Urinary bladder (tissue), 4 donors: ENCODE measurements around the gene ADARB2. TPM values are rescaled to one million over a fixed set of nuclear protein-coding genes. Genes with fewer than 3 reads are reported as not detected.

ENCODE experiments used
- DNase-seq: peaks from one replicate; pipeline ENCODE4 v3.0.0-alpha.2; 2015; ENCODE audit errors: extremely low spot score
- H3K27ac ChIP-seq: one replicate; pipeline ENCODE4 v1.5.1; 2013; ENCODE audit warnings: low read depth, mild to moderate bottlenecking, moderate library complexity
- H3K36me3 ChIP-seq: one replicate; pipeline ENCODE4 v1.6.1; 2013; ENCODE audit warnings: mild to moderate bottlenecking, moderate library complexity; ENCODE audit not compliant: insufficient read depth
- H3K4me1 ChIP-seq: one replicate; pipeline ENCODE4 v1.6.1; 2013; ENCODE audit warnings: mild to moderate bottlenecking, moderate library complexity; ENCODE audit not compliant: insufficient read depth
- H3K4me3 ChIP-seq: one replicate; pipeline ENCODE4 v1.5.1; 2013; ENCODE audit warnings: low read depth, low read length
- WGBS: extraction: QIAGEN DNeasy Blood & Tissue Kit; methylation state at CpG from one replicate; pipeline ENCODE4 v1.1.7; 2013; 5-methylcytosine and 5-hydroxymethylcytosine counted together
- polyA plus RNA-seq: library from polyadenylated mRNA; stranded (reverse); fragments of 200-250 nt; gene quantifications from one replicate; pipeline ENCODE4 v1.2.3, GENCODE V29; 2013
- total RNA-seq: library from RNA; depleted of rRNA; stranded (reverse); fragments of >200 nt; gene quantifications from one replicate; pipeline ENCODE4 v1.2.3, GENCODE V29; 2014
- donor health status: healthy with polysubstance abuse.
- donor health status: healthy.

ADARB2 gene
- total and polyA plus RNA-seq, 2 donors, result 0.26 to 1.0 TPM

DNA sequence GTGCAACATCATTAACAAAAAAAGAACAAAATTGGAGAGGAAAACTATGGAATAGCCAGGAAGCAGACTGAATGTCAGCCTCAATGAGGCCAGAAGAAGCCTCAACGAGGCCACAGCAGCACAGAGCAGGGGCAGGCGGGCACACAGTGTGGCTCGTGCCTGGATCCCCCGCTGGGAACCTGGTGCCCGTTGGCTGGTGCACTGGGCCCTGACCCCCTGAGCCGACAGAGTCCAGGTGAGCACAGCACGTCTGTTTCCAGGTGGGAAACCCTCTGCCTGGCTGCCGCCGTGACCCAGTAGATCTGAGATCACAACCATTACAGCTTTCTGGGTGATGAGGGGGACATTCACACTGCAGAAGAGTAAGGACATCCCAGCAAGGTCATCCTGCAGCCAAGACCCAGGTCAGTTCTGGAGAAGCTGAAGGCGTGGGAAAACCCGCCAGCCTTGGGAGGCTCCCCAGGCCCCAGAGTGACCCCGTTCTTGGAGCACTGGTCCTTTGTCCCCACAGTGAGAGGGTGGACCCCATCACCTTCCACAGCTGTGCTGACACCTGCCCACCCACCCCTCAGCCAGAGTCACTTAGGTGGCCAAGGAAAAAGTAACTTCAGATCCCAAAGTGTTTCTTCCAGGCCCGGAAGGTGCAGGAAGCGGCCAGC is 222.1 kb downstream of the ADARB2 start:
- Histone ChIP-seq H3K36me3 (no peaks in the 10 kb centered on the region), H3K4me3 (no peak overlapping the region), H3K4me1 (no peaks in the 10 kb centered on the region), H3K27ac (no peak overlapping the region)
- DNase-seq, result no peak
- WGBS, result 90% methylated on average over 14 of the region's 14 CpGs

DNA sequence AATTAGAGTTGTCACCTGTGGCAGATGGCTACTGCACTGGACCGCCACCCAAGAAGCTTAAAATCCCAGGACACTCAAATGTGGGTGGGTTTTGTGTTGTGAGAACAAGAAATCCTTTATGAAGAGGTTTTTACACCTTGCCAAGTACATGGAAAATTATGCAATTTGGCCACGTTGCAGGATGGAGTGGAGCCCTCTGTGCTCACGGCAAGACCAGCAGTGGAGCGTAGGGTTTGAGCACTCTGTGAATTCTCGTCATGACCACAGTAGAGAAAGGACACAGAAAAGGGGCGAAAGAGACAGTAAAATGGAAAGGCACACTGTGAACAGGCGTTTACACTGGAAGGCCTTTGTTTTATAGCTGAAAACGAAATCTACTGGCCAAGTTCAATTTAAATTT is 222.6 kb downstream of the ADARB2 start:
- Histone ChIP-seq H3K36me3 (no peaks in the 10 kb centered on the region), H3K4me3 (no peak overlapping the region), H3K4me1 (no peaks in the 10 kb centered on the region), H3K27ac (no peak overlapping the region)
- 83% methylated on average over 8 of the region's 8 CpGs for WGBS
- DNase-seq, result no peak

DNA sequence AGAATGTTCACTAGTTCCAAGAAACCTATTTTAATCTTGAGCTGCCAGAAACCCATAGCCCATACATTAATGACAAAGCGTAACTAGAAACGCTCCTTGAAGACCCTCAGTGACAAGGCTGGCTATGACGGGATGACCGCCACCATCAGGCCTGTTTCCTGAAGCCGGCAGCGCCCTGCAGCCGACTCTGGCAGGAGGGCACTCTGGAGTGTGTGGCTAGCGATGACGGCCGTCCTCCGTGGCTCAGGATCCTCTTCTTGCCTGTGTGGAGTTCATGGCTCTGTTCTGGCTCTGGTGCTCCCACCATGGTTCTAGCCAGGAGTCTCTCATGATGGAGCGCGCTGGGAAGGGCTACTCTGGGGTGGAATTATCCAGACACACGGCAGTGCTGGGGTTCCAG is 224.1 kb downstream of the ADARB2 start:
- Histone ChIP-seq H3K36me3 (no peaks in the 10 kb centered on the region), H3K4me1 (no peaks in the 10 kb centered on the region), H3K27ac (no peak overlapping the region), H3K4me3 (no peak overlapping the region)
- no peak for DNase-seq
- WGBS, result 85% methylated on average over 14 of the region's 14 CpGs

DNA sequence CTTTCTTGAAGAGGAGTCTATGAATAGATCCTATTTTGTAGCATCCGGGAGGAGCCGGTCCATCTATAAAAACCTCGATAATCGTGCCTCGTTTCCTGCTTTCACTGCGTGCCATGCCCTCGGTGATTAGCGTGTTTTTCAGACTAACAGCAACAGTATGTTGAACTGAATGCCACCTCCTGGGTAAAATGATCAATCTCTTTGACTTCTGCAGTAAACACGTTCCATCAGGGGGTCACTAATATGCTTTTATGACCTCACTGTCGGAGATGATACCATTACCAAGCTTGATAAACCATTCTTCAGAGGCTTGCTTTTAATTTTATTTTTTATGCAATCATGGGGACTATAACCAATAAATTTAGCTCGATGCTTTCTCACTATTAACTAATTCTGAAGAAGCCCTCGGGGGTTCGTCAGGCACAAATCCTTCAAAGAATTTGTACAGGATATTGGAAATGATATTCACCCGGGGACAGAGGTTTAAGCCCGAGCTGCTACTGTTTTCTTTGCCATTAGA is 228.3 kb downstream of the ADARB2 start:
- no peaks in the 10 kb centered on the region for H3K36me3 ChIP-seq
- H3K4me1 ChIP-seq, result no peaks in the 10 kb centered on the region
- DNase-seq, result no peak
- no peak overlapping the region for H3K27ac ChIP-seq
- 53% methylated on average over 15 of the region's 15 CpGs for WGBS
- no peak overlapping the region for H3K4me3 ChIP-seq

DNA sequence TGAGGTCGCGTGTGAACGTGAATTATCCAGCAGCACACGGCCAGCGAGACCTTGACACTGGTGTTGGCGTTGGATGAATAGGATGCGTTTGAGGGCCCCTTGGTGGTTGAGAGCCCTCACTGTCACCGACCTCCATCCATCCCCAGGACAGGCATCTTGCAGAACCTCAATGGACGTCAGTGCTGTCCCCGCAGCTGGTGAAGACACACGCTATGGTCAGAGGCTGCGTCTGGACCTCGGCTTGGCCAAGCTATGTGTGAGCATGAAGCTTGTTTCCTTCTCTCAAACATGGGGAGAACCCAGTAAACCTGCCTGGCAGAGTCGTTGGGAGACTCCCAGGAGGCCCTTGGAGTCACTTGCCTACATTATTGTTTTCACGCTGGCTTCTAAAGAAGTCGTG is 229.2 kb downstream of the ADARB2 start:
- 92% methylated on average over 16 of the region's 16 CpGs for WGBS

DNA sequence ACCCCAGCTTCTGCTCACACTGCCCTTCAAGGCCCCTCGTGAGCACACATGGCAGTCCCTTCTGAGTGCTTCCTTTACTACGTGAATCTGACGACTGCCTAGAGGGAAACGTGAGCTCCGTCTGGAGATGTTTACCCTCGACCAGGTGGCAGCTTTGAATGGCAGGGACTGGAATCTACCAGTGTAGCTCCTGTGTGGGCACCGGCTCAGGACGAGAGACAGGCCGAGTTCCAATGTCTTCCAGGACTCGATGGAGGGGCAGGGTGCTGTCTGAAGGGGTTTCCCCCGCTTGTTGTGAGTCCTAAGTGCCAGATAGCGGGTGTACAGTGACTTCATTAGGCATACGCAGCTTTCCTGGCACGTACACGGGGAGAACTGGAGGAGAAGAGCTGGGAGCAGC is 229.9 kb downstream of the ADARB2 start:
- Histone ChIP-seq H3K27ac (no peak overlapping the region), H3K4me1 (no peaks in the 10 kb centered on the region), H3K4me3 (no peak overlapping the region), H3K36me3 (no peaks in the 10 kb centered on the region)
- DNase-seq, result no peak
- whole genome bisulfite sequencing, result 78% methylated on average over 15 of the region's 15 CpGs

More for the DNA sequence above, 229.2 kb downstream of the ADARB2 start:
- no peaks in the 10 kb centered on the region for H3K4me1 ChIP-seq
- no peaks in the 10 kb centered on the region for H3K36me3 ChIP-seq
- no peak overlapping the region for H3K4me3 ChIP-seq
- no peak for DNase-seq
- H3K27ac ChIP-seq, result no peak overlapping the region

DNA sequence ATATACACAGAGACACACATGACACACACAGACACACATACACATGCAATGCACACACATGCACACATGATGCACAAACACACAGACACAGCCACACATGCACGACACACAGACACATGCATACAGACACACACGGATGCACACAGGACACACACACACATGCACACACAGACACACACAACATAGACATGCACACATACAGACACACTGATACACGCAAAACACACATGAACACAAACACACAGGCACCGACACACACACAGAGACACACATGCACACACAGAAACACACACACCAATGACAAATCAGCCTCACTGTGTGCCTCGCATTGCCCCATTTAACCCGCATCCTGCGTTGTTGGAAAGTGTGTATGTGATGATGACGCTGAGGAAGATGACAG is 232.4 kb downstream of the ADARB2 start:
- Histone ChIP-seq H3K4me3 (no peak overlapping the region), H3K27ac (no peak overlapping the region), H3K36me3 (no peaks in the 10 kb centered on the region), H3K4me1 (no peaks in the 10 kb centered on the region)
- 96% methylated on average over 8 of the region's 8 CpGs for WGBS
- no peak for DNase-seq

DNA sequence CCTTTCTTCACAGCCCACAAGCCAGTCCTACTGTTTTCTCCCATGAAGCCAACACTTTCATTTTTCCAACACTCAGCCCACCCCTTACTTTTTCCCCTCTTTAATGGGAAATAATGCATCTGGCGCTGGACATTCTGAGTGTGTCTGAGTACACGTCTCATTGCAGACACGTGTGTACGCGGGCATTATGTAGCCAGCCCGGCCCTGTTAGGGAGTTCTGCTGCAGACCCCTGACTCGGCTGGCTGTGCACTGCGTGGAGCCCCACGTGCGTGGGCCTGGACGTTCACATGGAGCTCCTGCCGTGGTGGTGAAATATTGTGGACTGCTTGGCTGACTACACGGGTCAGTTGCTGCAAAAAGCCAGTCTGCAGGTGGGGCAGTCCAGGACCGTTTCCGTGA is 233.0 kb downstream of the ADARB2 start:
- no peak for DNase-seq
- Histone ChIP-seq H3K4me1 (no peaks in the 10 kb centered on the region), H3K4me3 (no peak overlapping the region), H3K27ac (no peak overlapping the region), H3K36me3 (no peaks in the 10 kb centered on the region)
- 89% methylated on average over 15 of the region's 15 CpGs for WGBS

DNA sequence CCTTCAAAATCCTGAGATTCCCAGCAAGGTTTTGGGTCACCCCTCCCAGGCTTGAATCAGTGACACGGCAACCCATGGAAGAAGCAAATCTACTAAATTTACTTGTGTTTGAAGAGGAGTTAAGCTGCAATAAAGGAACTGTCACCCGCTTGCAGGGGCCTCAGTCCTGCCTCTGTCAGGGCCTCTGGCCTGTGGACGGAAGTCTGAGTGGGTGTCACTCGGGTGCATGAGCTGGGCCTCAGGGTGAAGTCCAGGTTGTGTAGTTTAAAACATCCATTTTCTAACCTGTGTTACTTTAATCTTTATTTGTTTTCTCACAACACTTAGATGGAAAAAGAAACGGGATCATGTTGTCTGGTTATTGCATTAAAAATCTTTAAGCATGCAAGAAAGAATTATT is 234.9 kb downstream of the ADARB2 start:
- DNase-seq, result no peak
- 75% methylated on average over 5 of the region's 5 CpGs for whole genome bisulfite sequencing

DNA sequence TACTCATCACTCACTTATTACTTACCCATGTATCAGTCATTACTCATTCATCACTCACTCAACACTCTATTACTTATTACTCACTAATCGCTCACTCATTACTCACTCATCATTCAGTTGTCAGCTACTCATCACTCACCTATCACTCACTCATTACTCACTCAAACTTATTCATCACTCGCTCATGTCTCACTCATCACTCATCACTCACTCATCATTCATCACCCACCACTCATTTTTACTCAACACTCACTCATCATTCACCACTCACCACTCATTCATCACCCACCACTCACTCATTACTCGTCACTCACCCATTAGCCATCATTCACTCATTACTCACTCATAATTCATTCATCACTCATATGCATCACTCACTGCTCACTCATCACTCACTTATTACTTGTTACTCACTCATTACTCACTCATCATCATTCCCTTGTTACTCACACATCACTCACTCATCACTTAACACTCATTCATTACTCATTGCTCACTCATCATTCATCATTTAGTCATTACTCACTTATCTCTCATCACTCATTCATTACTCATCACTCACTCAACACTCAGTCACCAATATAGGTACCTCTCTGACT is 237.9 kb downstream of the ADARB2 start:
- H3K4me1 ChIP-seq, result no peaks in the 10 kb centered on the region
- H3K4me3 ChIP-seq, result no peak overlapping the region
- H3K27ac ChIP-seq, result no peak overlapping the region
- DNase-seq, result no peak
- H3K36me3 ChIP-seq, result no peaks in the 10 kb centered on the region
- WGBS, result 90% methylated on average over 3 of the region's 3 CpGs

More for the DNA sequence above, 234.9 kb downstream of the ADARB2 start:
- no peaks in the 10 kb centered on the region for H3K36me3 ChIP-seq
- H3K4me3 ChIP-seq, result no peak overlapping the region
- H3K4me1 ChIP-seq, result no peaks in the 10 kb centered on the region
- H3K27ac ChIP-seq, result no peak overlapping the region

DNA sequence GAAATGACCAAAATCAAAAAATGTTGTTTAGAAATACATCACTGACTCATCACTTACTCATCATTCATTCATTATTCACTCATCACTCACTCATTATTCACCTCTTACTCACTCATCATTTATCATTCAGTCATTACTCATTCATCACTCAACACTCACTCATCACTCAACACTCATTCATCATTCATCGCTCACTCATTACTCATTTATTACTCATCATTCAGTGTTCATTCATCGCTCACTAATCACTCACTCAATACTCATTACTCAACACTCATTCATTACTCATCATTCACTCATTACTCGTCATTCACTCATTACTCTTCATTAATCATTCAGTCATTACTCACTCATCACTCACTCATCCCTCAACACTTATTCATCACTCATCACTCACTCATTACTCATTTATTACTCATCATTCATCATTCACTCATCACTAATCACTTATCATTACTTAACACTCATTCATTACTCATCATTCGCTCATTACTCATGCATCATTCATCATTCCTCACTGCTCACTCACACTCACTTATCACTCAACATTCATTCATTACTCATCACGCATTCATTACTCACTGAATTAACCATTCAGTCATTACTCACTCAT is 238.5 kb downstream of the ADARB2 start:
- Histone ChIP-seq H3K4me3 (no peak overlapping the region), H3K36me3 (no peaks in the 10 kb centered on the region), H3K27ac (no peak overlapping the region), H3K4me1 (no peaks in the 10 kb centered on the region)
- DNase-seq, result no peak
- WGBS, result 95% methylated on average over 5 of the region's 5 CpGs

DNA sequence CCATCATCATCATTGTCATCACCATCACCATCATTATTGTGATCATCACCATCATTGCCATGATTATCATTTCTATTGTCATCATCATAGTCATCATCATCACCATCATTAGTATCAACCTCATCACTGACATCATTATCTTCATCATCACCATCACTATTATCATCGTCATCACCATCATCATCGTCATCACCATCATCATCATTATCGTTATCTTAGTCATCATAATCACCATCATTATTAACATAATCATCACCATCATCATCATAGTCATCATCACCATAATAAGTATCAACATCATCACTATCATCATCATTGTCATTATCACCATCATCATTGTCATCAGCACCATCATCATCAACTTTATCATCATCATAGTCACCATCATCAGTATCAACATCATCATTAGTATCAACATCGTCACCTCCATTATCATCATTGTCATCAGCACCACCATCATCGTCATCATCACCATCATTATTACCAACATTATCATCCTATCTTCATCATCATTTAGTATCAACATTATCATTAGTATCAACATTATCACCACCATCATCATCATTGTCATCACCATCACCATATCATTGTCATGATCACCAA is 241.3 kb downstream of the ADARB2 start:
- no peaks in the 10 kb centered on the region for H3K36me3 ChIP-seq
- H3K4me1 ChIP-seq, result no peaks in the 10 kb centered on the region
- WGBS, result 95% methylated on average over 5 of the region's 5 CpGs
- H3K4me3 ChIP-seq, result no peak overlapping the region
- H3K27ac ChIP-seq, result no peak overlapping the region
- no peak for DNase-seq

DNA sequence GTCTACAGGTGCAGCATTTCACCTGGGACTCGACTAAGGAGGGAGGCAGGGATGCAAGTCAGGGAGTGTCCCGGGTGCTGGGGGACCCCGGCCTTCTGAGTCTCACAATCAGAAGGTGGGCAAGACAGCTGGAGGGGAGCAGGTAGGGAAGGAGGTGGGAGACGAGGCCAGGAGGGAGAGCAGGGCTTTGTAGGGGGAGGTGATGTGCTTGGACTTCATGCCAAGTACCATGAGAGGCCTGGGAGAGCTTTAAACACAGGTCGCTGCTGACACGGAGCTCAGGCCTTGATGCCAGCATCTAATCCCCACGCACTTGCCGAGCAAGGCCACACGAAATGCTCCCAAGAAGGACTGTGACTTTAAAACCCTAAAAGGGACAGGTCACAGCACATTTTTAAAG is 244.7 kb downstream of the ADARB2 start:
- 69% methylated on average over 9 of the region's 9 CpGs for WGBS
- Histone ChIP-seq H3K27ac (no peak overlapping the region), H3K36me3 (no peaks in the 10 kb centered on the region), H3K4me1 (no peaks in the 10 kb centered on the region), H3K4me3 (no peak overlapping the region)
- DNase-seq, result no peak

DNA sequence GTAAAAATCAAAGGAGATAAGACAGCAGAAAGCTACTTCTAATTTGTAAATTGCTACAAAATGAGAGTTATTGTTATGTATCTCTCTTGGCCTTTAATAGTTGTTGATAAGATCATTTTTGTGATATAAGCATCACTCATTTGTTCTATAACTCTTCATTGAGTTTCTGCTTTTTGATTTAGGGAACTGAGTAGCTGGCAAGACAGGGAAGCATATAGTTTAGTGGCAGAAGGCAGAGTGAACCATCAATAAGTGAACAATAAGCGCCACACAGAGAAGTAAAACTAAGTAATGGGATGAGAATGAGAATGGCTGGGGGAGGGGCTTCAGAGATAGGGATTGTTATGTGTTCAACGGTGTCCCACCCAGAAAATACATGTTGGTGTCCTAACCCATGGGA is 245.4 kb downstream of the ADARB2 start:
- 85% methylated on average over 2 of the region's 2 CpGs for WGBS
- Histone ChIP-seq H3K36me3 (no peaks in the 10 kb centered on the region), H3K4me1 (no peaks in the 10 kb centered on the region), H3K4me3 (no peak overlapping the region), H3K27ac (no peak overlapping the region)
- DNase-seq, result no peak
